Measurements from ENCODE around the gene C9orf57.
"Not testable (repeated sequence)": the region's sequence is repeated elsewhere in the genome, so short reads cannot be mapped to it uniquely, and the experiment has no call there.

The C9orf57 gene

GRCh38 chr9:72022841-72023240 is 37.6 kb downstream of the C9orf57 start:
- DNase-seq = peak in 1 of 2 experiments; percentile 0

GRCh38 chr9:72013292-72013760 is 47.1 kb downstream of the C9orf57 start:
- DNase-seq = no peak

- DNase-seq = no peak
These were observed 47.8 kb downstream of the C9orf57 start for GRCh38 chr9:72012646-72013045.

GRCh38 chr9:72007726-72008125 is 52.7 kb downstream of the C9orf57 start:
- not testable (repeated sequence) for DNase-seq

GRCh38 chr9:72006501-72006900 is 53.9 kb downstream of the C9orf57 start:
- no peak for DNase-seq

GRCh38 chr9:72005451-72005850 is 55.0 kb downstream of the C9orf57 start:
- no peak for DNase-seq
